GM19372 (cell line): ENCODE results near the gene SRCAP.
"Not testable (repeated sequence)": the region's sequence is repeated elsewhere in the genome, so short reads cannot be mapped to it uniquely, and the experiment has no call there.

Experiments used
- ATAC-seq: cut with Tn5 transposase; IDR thresholded peaks from one replicate; pipeline ENCODE4 v1.9.1; 2021; ENCODE audit warnings: mild to moderate bottlenecking, low read depth, moderate library complexity; ENCODE audit not compliant: unreplicated experiment

Gene SRCAP

DNA sequence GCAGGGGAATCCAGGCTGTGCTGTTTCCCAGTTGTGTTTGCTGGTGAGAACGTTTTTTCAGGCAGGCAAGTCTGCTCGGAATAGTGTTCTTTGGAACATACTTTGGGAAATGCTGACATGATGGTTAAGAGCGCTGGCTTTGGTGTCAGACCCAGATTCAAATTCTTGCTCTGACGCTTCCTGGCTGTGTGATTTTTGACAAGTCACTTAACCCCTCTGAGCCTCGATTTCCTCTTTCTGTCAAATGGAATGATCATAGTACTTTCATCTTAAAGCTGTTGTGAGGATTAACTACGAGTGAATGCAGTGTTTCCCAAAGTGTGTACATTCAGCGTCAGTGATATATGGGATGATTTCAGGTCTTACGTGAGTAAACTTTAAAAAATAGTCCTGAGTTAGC, 35.9 kb upstream of the SRCAP start:
- no peak for ATAC-seq

DNA sequence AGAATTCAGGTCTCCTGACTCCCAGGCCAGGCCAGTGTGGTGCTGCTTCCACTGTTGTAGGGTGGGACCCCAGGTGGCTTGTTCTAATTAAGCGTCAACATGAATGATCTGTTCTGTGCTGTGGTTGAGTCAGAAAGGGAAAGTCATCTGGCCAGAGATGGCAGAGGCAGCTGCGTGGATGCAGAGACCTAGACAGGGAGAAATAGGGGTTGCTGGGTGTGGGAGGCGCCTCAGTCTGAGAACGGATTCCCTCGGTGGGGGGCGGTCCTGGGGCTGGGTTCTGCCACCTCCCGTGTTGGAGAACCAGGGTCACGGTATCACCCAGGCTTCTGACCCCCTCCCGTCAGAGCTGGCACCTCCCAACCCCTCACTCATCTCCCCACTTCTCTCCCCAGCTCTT, 35.2 kb upstream of the SRCAP start:
- ATAC-seq: no peak

DNA sequence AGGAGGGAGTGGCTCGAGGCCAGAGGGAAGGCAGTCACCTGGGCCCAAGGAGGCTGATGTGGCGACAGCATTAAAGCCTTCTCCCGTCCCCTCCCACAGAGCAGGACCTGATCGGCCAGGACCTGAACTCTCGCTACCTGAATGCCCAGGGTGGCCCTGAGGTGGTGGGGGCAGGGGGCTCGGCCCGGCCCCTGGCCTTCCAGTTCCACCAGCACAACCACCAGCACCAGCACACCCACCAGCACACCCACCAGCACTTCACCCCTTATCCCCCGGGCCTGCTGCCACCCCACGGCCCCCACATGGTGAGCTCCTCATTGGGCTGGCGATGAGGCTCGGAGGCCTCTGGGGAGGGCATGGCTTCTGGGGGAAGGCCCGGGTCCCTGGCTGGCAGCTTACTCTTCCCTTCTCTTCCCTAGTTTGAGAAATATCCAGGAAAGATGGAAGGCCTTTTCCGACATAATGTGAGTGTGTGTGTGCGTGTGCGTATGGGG, 34.3 kb upstream of the SRCAP start:
- no peak for ATAC-seq

DNA sequence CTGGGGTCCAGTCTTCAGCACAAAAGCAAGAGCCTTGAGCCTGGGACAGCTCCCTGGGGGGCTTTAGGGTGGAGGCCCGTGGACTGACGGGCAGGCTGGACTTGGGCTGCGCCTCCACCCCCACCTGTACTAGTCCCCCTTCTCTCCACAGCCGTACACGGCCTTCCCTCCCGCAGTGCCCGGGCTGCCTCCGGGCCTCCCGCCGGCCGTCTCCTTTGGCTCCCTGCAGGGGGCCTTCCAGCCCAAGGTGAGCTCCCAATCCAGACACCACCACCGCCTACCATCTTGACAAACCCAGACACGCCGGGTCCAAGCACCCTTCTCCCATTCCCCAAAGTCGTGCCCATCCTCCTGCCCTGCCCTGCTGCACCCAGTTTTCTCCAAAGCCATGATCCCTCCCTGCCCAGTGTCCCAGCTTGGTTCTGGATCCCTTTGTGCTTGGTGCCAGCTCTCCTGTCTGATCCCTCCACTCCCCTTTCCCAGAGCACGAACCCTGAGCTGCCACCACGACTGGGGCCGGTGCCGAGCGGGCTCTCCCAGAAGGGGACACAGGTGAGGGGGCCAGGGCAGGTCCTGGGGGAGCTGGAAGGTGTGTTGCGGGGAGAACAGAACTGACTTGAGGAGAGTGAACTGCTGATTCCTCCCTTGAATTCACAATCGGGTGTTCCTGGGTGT, 33.7 kb upstream of the SRCAP start:
- ATAC-seq: no peak

DNA sequence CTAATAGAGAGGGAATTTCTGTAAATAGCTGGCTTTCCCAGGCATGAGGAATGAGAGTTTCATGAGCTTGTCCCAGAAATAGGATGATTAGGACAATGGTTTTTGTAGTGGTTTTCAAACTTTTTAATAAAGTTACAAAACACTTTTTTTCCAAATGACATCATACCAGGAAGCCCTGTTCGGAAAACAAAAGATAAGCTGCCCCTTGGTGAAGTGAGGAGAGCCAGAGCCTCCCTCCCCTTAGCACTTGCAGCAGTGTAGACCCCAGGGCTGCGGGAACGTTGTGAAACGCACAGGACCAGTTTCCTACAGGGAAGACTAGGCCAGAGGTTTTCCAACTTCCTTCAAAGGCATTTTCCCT, 33.2 kb upstream of the SRCAP start:
- no peak for ATAC-seq

DNA sequence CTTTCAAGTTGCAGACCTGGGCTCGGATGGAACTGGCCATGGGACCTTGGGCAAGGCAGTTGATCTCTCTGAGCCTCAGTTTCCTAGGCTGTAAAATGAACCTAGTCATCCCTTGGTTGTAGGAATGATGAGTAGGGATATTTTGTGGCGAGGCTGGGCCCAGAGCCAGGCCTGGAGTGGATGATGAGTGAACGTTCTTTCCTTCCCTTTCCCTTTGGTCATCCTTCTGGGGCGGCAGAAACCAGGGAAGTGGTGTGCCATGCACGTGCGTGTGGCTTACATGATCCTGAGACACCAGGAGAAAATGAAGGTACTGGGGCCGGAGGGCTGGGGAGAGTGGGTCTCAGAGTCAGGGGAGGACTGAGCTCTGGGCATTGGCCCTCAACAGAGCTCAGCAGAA, 32.3 kb upstream of the SRCAP start:
- no peak for ATAC-seq

DNA sequence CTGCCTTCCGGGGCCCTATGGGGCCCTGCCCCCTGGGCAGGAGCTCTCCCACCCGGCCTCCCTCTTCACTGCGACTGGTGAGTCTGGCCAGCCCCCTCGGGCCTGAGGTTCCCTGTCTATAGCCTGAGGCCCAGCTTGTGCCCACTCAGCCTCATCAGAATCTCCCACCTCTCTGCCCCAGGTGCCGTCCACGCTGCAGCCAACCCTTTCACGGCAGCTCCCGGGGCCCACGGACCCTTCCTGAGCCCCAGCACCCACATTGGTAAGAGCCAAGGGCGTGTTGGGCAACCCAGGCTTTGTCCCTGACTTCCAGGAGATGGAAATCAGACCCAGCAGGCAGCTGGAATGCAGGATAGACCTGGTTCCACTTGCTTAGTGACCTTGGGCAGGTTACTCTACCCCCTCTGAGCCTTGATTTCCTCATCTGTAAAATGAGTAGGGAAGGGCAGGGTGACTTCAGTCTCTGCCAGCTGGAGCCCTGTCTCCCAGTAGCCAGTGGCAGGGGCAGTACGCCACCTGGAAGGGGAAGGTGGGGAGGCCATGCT, 31.5 kb upstream of the SRCAP start:
- no peak for ATAC-seq

DNA sequence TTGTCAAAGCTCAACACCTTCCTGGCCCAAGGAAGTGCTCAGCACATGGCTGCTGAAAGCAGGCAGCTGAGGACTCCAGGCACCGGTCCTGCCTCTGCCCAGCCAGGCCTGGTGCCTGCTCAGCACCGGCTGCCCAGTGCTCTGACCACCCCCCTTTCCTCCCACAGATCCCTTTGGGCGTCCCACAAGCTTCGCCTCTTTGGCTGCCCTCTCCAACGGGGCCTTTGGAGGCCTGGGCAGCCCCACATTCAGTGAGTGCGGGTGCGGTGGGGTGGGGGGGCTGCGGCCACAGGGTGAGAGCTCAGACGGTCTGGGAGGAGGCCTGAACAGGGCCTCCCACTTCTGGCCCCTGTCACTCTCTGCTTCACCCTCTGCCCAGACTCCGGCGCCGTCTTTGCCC, 30.6 kb upstream of the SRCAP start:
- no peak for ATAC-seq

DNA sequence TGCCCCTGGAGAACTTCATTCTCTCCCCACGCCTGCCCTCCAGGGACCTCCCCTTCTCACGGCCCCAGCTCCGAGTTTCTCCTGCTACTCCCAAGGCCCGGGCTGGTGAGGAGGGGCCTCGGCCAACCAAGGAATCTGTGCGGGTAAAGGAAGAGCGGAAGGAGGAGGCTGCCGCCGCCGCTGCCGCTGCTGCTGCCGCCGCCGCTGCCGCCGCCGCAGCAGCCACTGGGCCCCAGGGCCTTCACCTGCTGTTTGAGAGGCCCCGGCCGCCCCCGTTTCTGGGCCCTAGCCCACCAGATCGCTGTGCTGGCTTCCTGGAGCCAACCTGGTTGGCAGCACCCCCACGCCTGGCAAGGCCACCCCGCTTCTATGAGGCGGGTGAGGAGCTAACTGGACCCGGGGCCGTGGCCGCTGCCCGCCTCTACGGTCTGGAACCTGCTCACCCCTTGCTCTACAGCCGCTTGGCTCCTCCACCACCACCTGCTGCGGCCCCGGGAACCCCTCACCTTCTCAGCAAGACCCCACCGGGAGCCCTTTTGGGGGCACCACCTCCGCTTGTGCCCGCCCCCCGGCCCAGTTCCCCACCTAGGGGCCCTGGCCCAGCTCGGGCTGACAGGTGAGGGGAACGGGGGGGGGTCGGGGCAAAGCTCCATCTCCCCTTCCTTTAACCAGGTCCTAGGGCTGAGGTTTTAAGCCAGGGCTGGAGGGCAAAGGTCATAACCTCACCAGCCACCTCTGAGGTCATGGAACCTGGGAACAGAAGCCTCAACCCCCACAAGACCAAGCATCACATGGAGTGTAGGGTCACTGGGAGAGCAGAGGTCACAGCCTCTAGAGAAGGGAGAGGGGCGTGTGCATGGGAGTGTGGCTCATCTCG, 29.7 kb upstream of the SRCAP start:
- ATAC-seq: no peak

DNA sequence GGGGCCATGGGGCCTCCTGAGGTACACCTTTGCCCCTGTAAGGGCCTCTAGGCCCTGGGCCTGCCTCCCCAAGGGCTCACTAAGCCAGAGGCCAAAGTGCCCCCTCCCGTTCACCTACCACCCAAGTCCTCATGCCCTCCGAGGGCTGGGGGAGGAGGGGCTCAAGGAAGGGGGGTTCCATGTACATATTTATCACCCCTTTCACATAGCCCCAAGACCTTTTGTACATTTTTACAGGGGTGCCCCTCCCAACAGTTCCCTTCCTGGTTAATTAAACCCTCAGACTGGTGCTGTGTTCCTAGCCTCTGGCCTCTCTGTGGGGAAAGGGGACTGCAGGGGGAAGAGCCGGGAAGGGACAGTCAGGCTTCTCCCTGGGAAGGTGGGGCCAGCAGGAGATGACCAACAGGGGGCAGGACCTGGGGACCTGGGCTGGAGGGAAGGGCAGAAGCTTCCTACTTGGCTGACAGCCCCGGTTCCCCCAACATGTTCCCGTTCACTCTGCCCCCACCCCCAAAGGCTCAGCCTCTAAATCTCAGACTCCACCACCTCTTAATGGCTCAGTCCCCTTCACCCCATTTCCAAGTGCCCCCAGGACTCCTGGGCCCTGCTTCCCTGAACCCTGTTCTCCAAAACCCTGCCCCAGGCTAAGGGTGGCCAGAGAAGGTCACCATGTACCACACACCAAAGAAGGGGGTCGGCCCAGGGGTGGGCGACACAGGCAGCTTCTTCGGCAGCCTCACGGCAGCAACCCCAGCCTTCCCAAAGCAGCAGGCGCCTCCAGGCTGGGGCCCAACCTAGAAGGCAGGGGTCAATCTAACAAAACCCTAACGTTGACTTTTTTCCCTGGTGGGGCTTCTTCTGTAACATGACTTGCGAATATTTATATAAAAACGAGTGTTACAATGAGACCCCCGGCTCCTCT, 28.8 kb upstream of the SRCAP start:
- no peak for ATAC-seq

DNA sequence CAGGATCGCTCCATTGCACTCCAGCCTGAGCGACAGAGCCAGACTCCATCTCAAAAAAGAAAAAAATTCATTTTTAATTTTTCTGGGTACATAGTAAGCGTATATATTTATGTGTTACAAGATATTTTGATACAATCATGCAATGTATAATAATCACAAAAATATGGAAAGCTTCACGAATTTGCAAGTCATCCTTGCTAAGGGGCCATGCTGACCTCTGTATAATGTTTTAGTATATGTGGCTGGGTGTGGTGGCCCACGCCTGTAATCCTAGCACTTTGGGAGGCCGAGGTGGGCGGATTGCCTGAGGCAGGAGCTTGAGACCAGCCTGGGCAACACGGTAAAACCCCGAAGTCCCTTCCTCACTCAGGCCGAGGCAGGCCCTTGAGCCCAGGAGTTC, 23.8 kb upstream of the SRCAP start:
- no peak for ATAC-seq

DNA sequence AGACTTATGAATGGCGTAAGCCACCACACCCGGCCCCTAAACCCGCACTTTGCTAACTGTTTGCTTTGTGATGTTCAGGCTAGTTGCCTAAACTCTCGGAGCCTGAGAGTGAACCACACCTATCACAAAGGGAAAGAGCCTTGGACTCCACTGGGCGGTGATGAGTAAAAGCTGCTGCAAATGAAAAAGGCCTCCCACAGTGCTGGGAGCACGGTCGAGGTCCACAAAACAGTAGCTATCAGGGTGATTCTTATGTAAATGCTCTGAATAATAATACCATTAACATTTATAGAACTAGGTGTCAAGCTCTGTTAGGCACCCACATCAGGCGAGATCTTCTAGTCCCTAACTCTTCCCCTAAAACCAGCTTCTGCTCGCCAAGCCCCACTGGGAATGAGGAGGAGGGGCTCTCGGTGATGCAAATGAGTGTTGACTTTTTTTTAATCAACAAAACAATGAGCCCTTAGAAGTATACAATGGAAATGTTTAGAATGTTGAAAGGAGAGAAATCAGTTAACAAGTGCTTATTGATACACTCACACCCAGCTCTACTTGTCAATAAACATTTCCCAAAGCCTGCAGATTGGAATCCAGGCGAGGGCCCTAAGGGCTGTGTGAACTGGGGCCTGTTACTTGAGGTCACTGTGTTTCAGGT, 20.9 kb upstream of the SRCAP start:
- no peak for ATAC-seq

DNA sequence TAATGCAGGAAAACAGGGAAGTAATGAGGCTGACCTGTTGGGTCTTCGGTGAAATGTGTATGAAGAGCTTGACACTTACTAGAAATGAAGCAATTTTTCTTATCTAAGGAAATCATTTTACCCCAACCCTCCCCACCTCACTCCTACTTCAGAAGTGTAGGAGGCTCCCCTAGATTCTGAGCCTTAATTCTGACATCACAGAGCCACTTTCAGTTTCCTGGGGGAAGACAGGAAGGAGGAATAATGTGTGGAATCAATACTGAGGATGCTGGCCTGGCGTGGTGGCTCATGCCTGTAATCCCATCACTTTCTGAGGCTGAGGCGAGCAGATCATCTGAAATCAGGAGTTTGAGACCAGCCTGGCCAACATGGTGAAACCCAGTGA, 20.4 kb upstream of the SRCAP start:
- no peak for ATAC-seq

DNA sequence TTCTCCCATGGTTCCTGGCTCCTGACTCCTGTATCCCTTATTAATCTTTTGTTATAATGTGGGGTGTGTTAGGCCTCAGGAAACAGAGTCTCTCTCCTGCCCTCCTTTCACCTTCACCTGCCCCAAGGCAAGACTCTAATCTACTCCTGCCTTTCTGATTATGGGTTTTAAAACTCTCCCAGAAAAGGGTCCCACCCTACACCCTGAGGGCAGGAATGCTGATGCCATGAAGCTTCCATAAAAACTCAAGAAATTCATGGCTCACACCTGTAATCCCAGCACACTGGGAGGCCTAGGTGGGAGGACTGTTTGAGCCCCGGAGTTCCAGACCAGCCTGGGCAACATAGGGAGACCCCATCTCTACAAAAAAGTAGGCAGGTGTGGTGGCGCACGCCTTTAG, 18.6 kb upstream of the SRCAP start:
- ATAC-seq: no peak

DNA sequence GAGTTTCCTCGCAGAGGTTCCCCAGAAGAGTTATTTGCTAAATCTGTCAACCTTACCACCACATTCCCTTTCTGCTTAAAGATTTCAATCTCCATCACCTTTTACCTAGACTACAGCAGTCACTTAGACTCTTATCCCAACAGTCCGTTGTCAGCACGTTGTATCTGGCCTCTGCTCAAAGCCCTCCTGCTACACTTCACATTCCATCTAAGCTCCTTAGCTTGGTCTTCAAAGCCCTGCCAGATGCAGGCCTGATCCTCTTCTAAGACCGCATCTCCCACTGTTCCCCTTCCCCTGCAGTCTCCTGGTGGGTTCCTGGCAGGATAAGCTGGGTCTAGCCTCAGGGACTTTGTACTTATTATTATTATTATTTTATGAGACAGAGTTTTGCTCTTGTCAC, 10.3 kb upstream of the SRCAP start:
- ATAC-seq: no peak

DNA sequence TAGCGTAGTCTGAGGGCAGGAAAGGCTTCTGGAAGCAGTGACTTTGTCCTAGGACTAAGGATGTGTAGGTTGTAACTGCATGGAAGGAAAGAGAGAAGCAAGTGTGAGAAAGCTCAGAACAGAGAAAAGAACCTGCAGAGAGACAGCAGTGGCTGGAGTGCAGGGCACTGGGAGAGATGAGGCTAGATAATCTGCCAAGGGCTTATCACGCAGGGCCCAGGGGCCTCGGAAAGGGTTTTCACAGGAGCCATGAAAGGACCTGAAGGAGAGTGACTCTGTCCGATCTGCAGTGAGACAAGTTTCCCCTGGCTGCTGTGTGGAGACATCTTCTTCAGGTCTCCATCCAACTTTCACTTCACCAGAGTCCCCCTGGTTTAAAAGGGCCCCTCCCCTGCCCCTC, 7.1 kb upstream of the SRCAP start:
- no peak for ATAC-seq

DNA sequence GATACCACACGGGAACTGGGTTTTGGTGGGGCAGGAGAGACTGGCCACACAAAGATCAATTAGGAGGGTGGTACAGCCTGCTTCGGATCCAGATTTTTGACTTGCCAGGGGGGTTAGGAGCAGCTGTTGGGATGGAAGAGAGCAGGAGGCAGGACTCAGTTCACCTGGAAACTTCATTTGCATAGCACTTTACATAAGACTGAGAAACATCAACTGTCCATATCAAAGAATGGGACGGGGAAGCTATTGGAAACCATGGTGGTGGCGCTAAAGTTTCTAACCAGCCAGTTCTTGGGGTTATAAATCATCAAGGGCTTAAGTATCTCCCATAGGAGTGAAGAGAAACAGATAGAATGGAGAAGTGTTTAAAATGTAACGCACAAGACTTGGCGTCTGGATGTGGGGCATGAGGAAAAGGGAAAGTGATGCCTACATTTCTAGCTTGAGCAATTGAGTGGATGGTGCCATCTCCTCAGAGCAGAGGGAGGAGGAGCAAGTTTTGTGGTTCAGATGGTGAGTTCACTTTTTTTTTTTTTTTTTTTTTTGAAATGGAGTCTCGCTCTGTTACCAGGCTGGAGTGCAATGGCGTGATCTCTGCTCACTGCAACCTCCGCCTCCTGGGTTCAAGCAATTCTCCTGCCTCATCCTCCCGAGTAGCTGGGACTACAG, 6.4 kb upstream of the SRCAP start:
- ATAC-seq: no peak

DNA sequence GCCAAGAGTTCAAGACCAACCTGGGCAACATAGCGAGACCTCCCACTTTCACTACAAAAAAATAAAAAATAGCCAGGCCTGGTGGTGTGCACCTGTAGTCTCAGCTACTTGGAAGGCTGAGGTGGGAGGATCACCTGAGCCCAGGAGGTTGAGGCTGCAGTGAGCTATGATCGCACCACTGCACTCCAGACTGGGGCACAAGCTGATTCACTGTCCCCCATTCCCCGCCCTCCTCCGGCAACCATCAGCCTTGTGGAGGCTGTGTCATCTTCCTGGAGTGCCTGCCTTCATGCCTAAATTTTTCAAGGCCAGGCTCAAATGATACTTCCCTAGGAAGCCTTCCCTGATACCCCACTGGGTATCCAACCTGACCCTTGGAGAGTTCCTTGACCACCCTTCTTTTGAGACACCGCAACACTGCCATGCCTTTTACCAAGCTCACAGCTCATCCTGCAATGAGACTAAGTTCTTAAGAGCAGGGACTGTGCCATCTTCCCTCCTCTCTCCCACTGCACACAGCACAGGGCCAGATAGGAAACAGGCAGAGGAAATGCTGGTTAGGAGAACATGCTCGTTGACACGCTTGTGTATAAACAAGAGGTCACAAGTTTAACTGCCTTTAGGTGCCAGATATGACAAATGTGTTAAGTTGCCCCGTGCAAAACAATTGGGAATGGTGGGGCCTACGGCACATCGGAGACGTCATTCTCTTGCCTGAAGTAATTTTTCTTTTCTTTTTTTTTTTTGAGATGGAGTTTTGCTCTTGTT, 3.9 kb upstream of the SRCAP start:
- ATAC-seq: no peak

DNA sequence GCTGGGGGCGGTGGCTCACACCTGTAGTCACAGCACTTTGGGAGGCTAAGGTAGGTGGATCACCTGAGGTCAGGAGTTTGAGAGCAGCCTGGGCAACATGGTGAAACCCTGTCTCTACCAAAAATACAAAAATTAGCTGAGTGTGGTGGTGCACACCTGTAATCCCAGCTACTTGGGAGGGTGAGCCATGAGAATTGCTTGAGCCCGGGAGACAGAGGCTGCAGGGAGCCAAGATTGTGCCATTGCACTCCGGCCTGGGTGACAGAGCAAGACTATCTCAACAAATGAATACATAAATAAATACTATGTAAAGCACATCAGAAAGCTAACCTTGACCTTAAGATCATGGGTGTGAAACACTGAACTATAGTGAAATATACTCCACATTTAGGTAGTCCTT, 2.3 kb upstream of the SRCAP start:
- ATAC-seq: not testable (repeated sequence)
